ENCODE data around the gene SUOX.
A peak's percentile ranks its signal among the peaks of the same experiment; 100 is the strongest.
"Not testable (repeated sequence)": the region's sequence is repeated elsewhere in the genome, so short reads cannot be mapped to it uniquely, and the experiment has no call there.

SUOX gene

GRCh38 chr12:55982319-55982936, 14.6 kb upstream of the SUOX start:
- no peak for DNase-seq

- no peak for DNase-seq
Observed at GRCh38 chr12:55983232-55983842, 13.7 kb upstream of the SUOX start.

- DNase-seq: no peak
Observed at GRCh38 chr12:55984861-55985260, 12.2 kb upstream of the SUOX start.

GRCh38 chr12:55985341-55985740, 11.7 kb upstream of the SUOX start:
- DNase-seq: no peak

- DNase-seq: not testable (repeated sequence)
Observed at GRCh38 chr12:55985976-55986375, 11.1 kb upstream of the SUOX start.

- DNase-seq: no peak
Observed at GRCh38 chr12:55991110-55991509, 6.0 kb upstream of the SUOX start.

GRCh38 chr12:55993230-55993853, 3.7 kb upstream of the SUOX start:
- DNase-seq: no peak

- no peak for DNase-seq
Observed at GRCh38 chr12:55995366-55995765, 1.7 kb upstream of the SUOX start.

- DNase-seq: peak in 40 of 58 donors; percentile 2 to 69 (median 14)
Observed at GRCh38 chr12:55996201-55996714, 818 bp upstream of the SUOX start.

- peak in 3 of 58 donors; percentile 28 to 54 (median 50) for DNase-seq
Observed at GRCh38 chr12:55997535-55997859, 421 bp downstream of the SUOX start.

- DNase-seq: not testable (repeated sequence)
Observed at GRCh38 chr12:55999522-55999921, 2.4 kb downstream of the SUOX start.

GRCh38 chr12:55999999-56000540, 3.0 kb downstream of the SUOX start:
- DNase-seq: not testable (repeated sequence)

- DNase-seq: no peak
Observed at GRCh38 chr12:56001487-56002100, 4.5 kb downstream of the SUOX start.

- DNase-seq: not testable (repeated sequence)
Observed at GRCh38 chr12:56003376-56003775, 6.3 kb downstream of the SUOX start.

GRCh38 chr12:56004211-56004610, 7.1 kb downstream of the SUOX start:
- DNase-seq: no peak

GRCh38 chr12:56007564-56008559, 10.8 kb downstream of the SUOX start:
- peak in 46 of 58 donors; percentile 3 to 70 (median 44) for DNase-seq

GRCh38 chr12:56010111-56010570, 13.1 kb downstream of the SUOX start:
- no peak for DNase-seq

GRCh38 chr12:56011509-56012090, 14.5 kb downstream of the SUOX start:
- DNase-seq: no peak

GRCh38 chr12:56013482-56013881, 16.4 kb downstream of the SUOX start:
- DNase-seq: peak in 15 of 58 donors; percentile 3 to 74 (median 20)

GRCh38 chr12:56014205-56014604, 17.1 kb downstream of the SUOX start:
- no peak for DNase-seq
